ENCODE results near the gene FAM98B. TPM values are rescaled to one million over a fixed set of nuclear protein-coding genes. Genes with fewer than 3 reads are reported as not detected.

The FAM98B gene
- total RNA-seq, 2 experiments from 2014 or later, result 8.5 to 29.1 TPM

- Histone ChIP-seq H3K36me3 (ENCODE audit: insufficient read depth, low read length) (peaks cover 64% of the 10 kb centered on the region), H3K9me2 (ENCODE audit: insufficient read depth, low read length) (no peaks in the 10 kb centered on the region), H3K79me2 (ENCODE audit: insufficient read depth, low read depth, low read length) (no peaks in the 10 kb centered on the region), H3K9me3 (ENCODE audit: low read length) (no peaks in the 10 kb centered on the region), H3K4me3 (ENCODE audit: low read depth, low read length, poor library complexity, severe bottlenecking) (no peak overlapping the region), H3K4me1 (ENCODE audit: insufficient read depth, low read length, poor library complexity, severe bottlenecking) (no peaks in the 10 kb centered on the region), H3K27ac (ENCODE audit: low read depth, low read length, poor library complexity, severe bottlenecking) (no peak overlapping the region), H3K4me2 (ENCODE audit: low read length) (no peak overlapping the region), H4K20me1 (ENCODE audit: insufficient read depth, low read length) (no peaks in the 10 kb centered on the region), H2AFZ (ENCODE audit: low read length) (no peak overlapping the region)
- intact Hi-C loops (cut with micrococcal nuclease; ENCODE audit: unreplicated experiment), result no loop called here
- CTCF ChIA-PET (ENCODE audit: unreplicated experiment), result interaction anchor here (1.6 kb wide), 1 partner anchor 224 kb away, joined by 5 read pairs; no protein-coding TSS in a partner anchor
- no peak for DNase-seq (ENCODE audit: low spot score)
- POLR2A ChIA-PET, result interaction anchor here (1.1 to 1.2 kb wide), 2 partner anchors 11 to 29 kb away, joined by 3 read pairs; no protein-coding TSS in a partner anchor
- BruUV-seq (replicated peaks), result no TSS peak
- TF ChIP-seq EZH2phosphoT487 (IDR thresholded peaks at IDR 0.05; ENCODE audit: borderline replicate concordance, low read depth, low read length) (no peak), CTCF (conservative IDR thresholded peaks at IDR 0.05; ENCODE audit: low read length) (no peak)
Measured at GRCh38 chr15:38475361-38475760, 21.4 kb downstream of the FAM98B start.

DNA sequence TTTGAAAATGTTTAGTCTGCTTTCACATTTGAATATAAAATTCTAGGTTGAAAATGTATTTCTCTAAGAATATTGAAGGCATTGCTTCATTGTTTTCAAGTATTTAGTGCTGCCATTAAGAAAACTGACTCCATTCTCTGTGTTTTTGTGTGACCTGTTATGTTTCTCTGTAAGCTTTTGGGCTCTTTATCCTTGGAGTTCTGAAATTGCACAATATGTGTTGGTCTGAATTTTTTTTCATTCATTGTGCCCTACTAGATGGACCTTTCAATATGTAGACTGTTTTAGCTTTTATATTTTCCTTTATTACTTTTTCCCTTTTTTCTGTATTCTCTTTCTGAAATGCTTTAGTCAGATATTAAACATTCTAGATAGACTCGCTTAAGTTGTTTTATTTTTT is 22.2 kb downstream of the FAM98B start:
- no peak overlapping the region for H2AFZ ChIP-seq (ENCODE audit: low read length)
- no peaks in the 10 kb centered on the region for H3K9me2 ChIP-seq (ENCODE audit: insufficient read depth, low read length)
- H4K20me1 ChIP-seq (ENCODE audit: insufficient read depth, low read length), result no peaks in the 10 kb centered on the region
- no peak overlapping the region for H3K4me3 ChIP-seq (ENCODE audit: low read depth, low read length, poor library complexity, severe bottlenecking)
- intact Hi-C loops (cut with micrococcal nuclease; ENCODE audit: unreplicated experiment), result no loop called here
- POLR2A ChIA-PET, result interaction anchor here (0.7 kb wide), 2 partner anchors 66 to 106 kb away, joined by 3 to 5 read pairs; no protein-coding TSS in a partner anchor
- no peaks in the 10 kb centered on the region for H3K4me1 ChIP-seq (ENCODE audit: insufficient read depth, low read length, poor library complexity, severe bottlenecking)
- no TSS peak for BruUV-seq (replicated peaks)
- H3K4me2 ChIP-seq (ENCODE audit: low read length), result no peak overlapping the region
- no peak overlapping the region for H3K27ac ChIP-seq (ENCODE audit: low read depth, low read length, poor library complexity, severe bottlenecking)
- CTCF ChIA-PET (ENCODE audit: unreplicated experiment), result no interaction called here
- no peak for DNase-seq (ENCODE audit: low spot score)
- no peaks in the 10 kb centered on the region for H3K79me2 ChIP-seq (ENCODE audit: insufficient read depth, low read depth, low read length)
- peaks cover 60% of the 10 kb centered on the region for H3K36me3 ChIP-seq (ENCODE audit: insufficient read depth, low read length)
- TF ChIP-seq CTCF (conservative IDR thresholded peaks at IDR 0.05; ENCODE audit: low read length) (no peak), EZH2phosphoT487 (IDR thresholded peaks at IDR 0.05; ENCODE audit: borderline replicate concordance, low read depth, low read length) (no peak)
- no peaks in the 10 kb centered on the region for H3K9me3 ChIP-seq (ENCODE audit: low read length)

DNA sequence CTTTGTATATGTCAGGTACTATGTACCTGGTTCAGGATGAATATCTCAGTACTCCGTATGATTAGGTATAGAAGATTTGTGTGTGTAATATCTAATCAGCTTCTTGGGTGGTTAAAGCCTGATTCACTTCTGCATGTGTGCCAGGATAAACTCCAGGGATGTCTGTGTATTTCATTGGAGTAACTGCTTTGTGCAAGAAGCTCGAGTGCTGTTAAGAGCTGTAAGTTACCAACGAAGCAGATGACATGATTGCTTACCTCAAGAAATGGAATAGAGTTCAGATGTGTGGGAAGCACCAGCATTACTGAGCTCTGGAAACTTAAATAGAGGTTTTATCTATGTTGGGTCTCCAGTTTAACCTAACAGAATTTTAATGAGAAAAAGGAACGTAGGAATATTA is 23.7 kb downstream of the FAM98B start:
- H3K9me2 ChIP-seq (ENCODE audit: insufficient read depth, low read length), result no peaks in the 10 kb centered on the region
- H3K27ac ChIP-seq (ENCODE audit: low read depth, low read length, poor library complexity, severe bottlenecking), result no peak overlapping the region
- no TSS peak for BruUV-seq (replicated peaks)
- H2AFZ ChIP-seq (ENCODE audit: low read length), result no peak overlapping the region
- ChIA-PET POLR2A (interaction anchor here (0.5 to 1.3 kb wide), 4 partner anchors 13 to 191 kb away, joined by 3 to 5 read pairs (median 4); no protein-coding TSS in a partner anchor), CTCF (ENCODE audit: unreplicated experiment) (no interaction called here)
- no peaks in the 10 kb centered on the region for H3K4me1 ChIP-seq (ENCODE audit: insufficient read depth, low read length, poor library complexity, severe bottlenecking)
- no peaks in the 10 kb centered on the region for H3K79me2 ChIP-seq (ENCODE audit: insufficient read depth, low read depth, low read length)
- H3K9me3 ChIP-seq (ENCODE audit: low read length), result no peaks in the 10 kb centered on the region
- H3K4me2 ChIP-seq (ENCODE audit: low read length), result no peak overlapping the region
- intact Hi-C loops (cut with micrococcal nuclease; ENCODE audit: unreplicated experiment), result no loop called here
- TF ChIP-seq CTCF (conservative IDR thresholded peaks at IDR 0.05; ENCODE audit: low read length), result no peak
- no peak for TF ChIP-seq EZH2phosphoT487 (IDR thresholded peaks at IDR 0.05; ENCODE audit: borderline replicate concordance, low read depth, low read length)
- H3K4me3 ChIP-seq (ENCODE audit: low read depth, low read length, poor library complexity, severe bottlenecking), result no peak overlapping the region
- H3K36me3 ChIP-seq (ENCODE audit: insufficient read depth, low read length), result peaks cover 67% of the 10 kb centered on the region
- DNase-seq (ENCODE audit: low spot score), result no peak
- H4K20me1 ChIP-seq (ENCODE audit: insufficient read depth, low read length), result no peaks in the 10 kb centered on the region

All from OCI-LY7 (cell line).